ENCODE data around the gene TDO2.

TDO2 gene

DNA sequence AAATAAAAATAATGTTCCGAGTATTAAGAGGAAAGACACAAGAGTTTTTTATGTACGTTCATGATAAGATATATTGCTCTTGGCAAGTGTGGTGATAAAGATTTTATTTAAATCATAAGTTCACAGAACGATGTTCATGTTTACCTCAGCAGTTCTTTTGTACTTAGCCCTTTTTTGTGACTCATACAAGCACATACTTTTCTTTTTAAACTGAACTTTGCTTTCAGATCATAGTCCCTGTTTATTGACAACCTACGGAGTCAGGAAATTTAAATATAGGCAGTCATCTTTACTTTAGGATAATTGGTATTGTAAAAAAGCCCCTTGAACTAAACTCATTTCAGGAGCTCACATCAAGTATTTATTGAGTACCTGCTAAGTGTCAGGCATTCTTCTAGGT, 51.4 kb downstream of the TDO2 start:
- no peak for DNase-seq

DNA sequence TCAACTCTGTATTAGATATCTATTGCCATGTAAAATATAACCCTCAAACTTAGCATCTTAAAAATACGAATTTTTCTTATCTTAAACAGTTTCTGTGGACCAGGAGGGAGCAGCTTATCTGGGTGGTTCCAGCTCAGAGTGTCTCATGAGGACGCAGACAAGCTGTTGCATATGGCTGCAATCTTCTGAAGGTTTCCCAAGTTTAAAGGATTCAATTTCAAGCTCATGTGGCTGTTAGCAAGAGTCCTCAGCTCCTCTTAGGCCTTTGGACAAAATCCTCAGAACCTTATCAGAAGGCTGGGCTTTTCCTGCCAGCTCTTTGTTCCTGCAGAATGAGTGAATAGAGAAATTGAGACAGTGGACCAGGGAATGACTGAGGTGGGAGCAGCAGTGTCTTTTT, 53.0 kb downstream of the TDO2 start:
- no peak for DNase-seq

DNA sequence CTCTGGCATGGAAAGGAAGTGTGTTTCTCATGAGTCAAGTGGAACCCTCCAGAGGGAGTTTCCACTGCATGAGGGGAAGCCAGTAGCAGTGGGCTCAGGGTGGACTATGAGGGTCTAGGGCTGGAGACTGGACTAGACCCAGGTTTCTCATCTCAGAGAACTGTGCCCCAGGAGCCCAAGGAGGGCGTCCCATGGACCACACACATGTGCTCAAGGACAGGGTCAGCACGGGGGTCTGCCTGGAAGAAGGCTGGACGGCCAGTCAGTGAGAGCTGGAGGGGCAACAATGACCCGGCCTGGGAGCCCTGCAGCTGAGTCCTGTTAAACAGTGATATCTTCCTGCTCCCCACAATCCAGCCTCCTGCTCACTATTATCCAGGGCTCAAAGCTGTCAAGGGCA, 55.9 kb downstream of the TDO2 start:
- DNase-seq = no peak

DNA sequence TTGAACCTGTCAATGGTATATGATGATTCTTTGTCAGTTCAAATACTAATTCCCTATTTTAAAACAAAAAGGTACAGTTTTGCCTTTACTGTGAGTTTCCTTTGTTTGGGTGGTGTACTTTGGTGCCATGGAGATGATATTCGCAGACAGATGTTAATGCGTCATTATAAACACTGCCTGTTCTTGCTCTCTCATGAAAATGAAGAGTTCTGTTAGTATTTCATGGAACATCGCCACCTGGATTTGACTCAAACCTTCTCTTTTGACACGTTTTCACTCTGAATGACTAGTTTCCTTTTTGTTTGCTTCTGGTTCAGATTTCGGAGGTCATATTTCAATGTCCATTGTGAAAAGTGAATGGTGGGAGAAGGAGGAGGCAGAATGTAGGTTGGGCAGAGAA, 57.0 kb downstream of the TDO2 start:
- no peak for DNase-seq

DNA sequence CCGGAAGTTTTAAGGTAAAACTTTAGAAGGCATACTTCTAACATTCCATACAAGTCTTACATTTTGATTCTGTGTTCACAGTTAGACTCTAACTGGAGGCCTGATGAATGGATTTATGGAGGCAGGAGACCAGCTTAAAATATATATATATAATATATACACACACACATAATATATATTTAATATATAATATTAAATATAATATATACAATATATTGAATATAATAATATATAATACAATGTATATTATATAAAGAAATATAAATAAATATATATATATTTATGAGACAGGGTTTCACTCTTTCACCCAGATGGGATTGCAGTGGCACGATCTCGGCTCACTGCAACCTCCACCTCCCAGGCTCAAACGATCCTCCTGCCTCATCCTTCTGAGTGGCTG, 58.1 kb downstream of the TDO2 start:
- DNase-seq = no peak

DNA sequence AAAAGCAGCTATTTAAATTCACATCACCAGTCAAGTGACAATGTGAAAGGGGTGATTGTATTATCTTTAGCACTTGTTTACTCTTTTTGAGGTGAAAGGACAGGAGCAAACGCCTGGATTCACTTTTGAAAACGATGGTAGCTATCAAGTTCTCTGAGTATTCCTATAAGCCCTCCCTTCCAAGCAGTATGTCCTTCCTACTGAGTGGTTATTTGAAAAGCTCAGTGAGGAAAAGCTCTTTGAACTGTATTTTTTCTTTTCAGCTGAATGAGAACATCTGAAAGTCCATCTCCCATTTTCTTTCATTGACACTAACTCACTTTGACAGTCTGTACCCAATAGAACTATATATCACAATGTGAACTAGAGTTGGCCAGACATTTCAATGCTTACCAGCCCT, 59.3 kb downstream of the TDO2 start:
- peak; percentile 88 for DNase-seq

DNA sequence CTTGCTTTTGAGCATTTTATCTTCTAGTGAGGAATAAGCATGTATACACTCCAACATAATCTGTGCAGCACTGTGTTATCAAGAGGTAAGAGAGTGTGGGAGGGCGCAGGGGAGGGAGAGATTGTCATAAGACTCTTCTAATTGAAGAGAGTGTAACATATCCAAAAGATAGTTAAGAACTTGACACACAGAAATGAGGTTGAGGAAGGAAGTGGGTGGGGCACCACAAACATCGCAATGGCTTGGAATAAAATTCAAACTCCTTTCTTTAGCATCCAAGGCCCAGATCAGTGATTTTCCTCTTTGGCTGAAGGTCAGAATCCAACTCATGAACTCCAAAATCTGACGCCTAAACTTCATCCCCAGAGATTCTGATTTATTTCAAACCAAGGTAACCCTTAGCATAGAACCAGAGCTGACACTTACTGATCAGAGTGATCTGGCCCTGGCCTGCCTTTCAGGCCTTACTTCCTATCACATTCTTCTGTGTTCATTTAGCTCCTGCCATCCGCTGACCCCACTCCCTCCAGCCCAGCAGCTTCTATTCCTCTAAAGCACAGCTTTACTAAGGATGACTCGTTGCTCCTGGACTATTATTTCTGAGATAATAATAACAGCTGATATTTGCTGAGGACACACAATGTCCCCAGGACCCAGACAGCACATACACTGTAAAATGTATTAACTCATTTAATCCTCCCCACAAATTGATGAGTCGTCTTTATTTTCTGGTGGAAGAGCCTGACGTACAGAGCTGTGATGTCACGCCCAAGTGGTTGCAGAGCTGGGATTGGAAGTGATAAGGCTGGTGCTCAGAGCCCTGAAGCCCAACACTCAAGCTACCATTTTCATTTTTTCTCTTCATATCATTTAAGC, 60.8 kb downstream of the TDO2 start:
- DNase-seq = no peak

DNA sequence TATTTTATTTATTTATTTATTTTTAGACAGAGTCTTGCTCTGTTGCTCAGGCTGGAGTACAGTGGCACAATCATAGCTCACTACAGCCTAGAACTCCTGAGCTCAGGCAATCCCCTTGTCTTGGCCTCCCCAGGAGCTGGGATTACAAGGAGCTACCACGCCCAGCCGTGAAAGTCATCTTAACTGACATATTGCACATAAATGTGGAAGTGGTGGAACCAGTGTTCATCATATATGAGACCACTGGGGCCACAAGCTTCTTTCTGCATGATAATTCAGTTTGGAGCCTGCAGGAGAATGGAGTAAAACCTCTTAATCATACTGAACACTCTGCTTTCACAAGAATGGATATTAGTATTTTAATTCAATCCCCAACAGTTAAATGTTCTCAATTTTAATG, 62.7 kb downstream of the TDO2 start:
- no peak for DNase-seq

DNA sequence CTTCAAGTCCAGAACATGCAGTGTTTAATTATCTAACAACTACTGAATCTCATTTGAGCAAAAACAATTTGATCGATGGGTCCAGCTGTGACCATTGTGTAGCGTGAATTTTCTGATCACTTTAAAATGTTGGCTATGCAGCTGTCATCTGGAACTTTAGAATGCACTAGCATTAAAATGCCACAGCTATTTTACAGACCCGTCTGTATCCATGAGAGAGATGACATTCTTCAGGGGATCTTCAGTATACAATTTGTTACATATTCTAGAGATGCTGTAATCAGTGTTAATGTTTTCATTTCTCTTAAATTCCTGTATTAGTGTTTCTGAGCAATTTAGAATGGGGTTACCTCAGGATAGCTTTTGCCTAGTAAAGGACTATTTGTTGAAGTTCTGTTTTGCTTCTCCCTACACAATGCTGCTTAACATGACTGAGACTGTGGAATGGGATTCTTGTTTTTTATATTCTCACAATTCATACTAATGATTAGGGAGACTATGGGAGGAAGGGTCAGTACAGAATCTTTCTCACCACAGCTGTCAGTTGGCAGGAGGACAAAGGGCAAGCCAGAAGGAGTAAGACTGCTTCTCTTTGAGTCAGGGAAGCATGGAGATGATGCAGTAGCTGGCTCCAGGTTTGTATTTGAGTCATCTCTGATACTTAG, 63.4 kb downstream of the TDO2 start:
- peak; percentile 62 for DNase-seq
